Choroid plexus epithelial cell (primary cell): ENCODE measurements around the gene PLK1.

Experiments used
- DNase-seq: peaks from one replicate; pipeline ENCODE4 v3.0.0-alpha.2; 2010; ENCODE audit warnings: low read depth
- H3K4me3 ChIP-seq: 2 replicates; pipeline ENCODE4 v1.5.1; 2011; ENCODE audit warnings: low read depth, mild to moderate bottlenecking, control low read depth, low read length, moderate library complexity
- TF ChIP-seq, protein P1 (sequence below): conservative IDR thresholded peaks from 2 replicates; pipeline ENCODE4 v1.5.1; 2011; ENCODE audit warnings: low read depth, mild to moderate bottlenecking, control low read depth, inconsistent platforms, low read length, moderate library complexity

The PLK1 gene

GRCh38 chr16:23691483-23692189 lies 12.9 kb downstream of the PLK1 start:
- peak; percentile 35 for DNase-seq
- TF ChIP-seq, protein P1, sequence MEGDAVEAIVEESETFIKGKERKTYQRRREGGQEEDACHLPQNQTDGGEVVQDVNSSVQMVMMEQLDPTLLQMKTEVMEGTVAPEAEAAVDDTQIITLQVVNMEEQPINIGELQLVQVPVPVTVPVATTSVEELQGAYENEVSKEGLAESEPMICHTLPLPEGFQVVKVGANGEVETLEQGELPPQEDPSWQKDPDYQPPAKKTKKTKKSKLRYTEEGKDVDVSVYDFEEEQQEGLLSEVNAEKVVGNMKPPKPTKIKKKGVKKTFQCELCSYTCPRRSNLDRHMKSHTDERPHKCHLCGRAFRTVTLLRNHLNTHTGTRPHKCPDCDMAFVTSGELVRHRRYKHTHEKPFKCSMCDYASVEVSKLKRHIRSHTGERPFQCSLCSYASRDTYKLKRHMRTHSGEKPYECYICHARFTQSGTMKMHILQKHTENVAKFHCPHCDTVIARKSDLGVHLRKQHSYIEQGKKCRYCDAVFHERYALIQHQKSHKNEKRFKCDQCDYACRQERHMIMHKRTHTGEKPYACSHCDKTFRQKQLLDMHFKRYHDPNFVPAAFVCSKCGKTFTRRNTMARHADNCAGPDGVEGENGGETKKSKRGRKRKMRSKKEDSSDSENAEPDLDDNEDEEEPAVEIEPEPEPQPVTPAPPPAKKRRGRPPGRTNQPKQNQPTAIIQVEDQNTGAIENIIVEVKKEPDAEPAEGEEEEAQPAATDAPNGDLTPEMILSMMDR: no peak
- H3K4me3 ChIP-seq: no peak overlapping the region

- TF ChIP-seq, protein P1: no peak
- H3K4me3 ChIP-seq: no peak overlapping the region
- no peak for DNase-seq
Observed at GRCh38 chr16:23692190-23692837, 13.6 kb downstream of the PLK1 start.

DNA sequence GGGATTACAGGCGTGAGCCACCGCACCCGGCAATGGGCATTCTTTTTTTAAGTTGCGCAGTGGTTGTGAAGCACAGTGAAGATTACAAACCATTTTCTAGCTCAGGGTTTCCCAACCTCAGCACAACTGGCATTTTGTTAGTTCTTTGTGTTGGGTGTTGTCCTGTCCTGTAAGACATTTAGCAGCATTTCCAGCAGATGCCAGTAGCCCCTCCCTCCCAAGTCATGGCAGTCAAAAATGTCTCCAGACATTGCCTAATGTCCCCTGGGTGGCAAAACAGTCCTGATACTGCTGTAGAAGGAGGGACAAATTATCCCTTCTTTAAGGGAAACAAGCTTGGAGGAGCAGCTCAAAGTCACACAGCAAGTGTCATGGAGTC lies 15.6 kb downstream of the PLK1 start:
- no peak overlapping the region for H3K4me3 ChIP-seq
- DNase-seq: no peak
- TF ChIP-seq, protein P1: no peak

GRCh38 chr16:23694644-23695373 lies 16.1 kb downstream of the PLK1 start:
- DNase-seq: peak; percentile 67
- H3K4me3 ChIP-seq: peak overlapping the region; percentile 55
- TF ChIP-seq, protein P1: no peak

DNA sequence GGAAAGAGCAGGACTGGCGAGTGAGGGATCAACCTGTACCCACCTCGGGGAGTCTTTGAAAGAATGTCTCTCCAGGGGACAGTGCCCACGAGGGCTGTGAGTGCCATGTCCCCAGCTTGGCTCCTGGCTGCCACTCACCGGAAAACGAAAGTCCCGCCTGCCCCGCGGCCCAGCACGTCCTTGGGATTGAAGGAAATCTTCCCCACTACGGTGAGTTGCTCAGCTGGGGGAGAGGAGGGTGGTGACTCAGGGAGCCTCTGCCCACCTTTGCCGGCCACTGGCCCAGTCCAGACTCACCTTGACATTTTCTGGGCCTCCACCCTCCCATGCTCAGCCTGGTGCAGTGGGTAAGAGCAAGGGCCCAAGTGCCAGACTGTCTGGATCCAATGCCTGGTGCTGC lies 17.1 kb downstream of the PLK1 start:
- TF ChIP-seq, protein P1: no peak
- no peak overlapping the region for H3K4me3 ChIP-seq
- DNase-seq: no peak

DNA sequence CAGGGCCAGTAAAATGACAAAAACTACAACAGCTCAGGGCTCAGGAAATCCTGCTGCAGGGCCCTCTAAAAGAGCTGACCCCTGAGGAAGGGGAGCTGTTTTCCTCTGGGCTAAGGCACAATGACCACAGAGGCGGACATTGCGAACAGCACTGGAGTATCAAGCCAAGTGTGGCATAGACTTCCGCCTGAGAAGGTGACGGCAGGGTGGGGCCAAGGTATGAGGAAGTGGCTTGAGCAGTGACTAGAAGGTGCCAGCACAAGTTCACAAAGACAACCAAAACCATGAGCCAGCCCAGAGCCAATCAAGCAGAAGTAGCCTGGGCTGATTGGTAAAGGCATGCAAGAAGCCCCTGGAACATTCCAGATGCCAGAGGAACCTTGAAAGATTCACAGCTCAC lies 20.4 kb downstream of the PLK1 start:
- TF ChIP-seq, protein P1: no peak
- no peak for DNase-seq
- H3K4me3 ChIP-seq: no peak overlapping the region

DNA sequence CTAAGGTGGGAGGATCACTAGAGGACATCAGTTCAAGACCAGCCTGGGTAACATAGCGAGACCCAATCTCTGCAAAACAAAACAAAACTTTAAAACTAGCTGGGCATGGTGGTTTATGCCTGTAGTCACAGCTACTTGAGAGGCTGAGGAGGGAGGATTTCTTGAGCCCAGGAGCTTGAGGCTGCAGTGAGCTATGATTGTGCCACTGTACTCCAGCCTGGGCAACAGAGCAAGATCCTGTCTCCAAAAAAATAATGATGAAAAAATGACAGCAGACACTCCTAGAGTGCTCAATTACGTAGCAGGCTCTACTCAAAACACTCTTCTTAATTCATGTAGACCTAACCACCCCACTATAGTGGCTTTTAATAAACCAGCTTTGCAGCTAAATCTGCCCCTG lies 21.4 kb downstream of the PLK1 start:
- DNase-seq: no peak
- no peak overlapping the region for H3K4me3 ChIP-seq
- TF ChIP-seq, protein P1: no peak
